ENCODE data around the gene CRYL1.

- TF ChIP-seq ELF4 (CRISPR knock-in tag; IDR thresholded peaks at IDR 0.05; ENCODE audit: low read depth) (no peak), AFF4 (CRISPR knock-in tag; IDR thresholded peaks at IDR 0.05; ENCODE audit: borderline replicate concordance) (no peak), ZNF263 (CRISPR knock-in tag; IDR thresholded peaks at IDR 0.05; ENCODE audit: low read depth) (no peak), GABPB1 (CRISPR knock-in tag; IDR thresholded peaks at IDR 0.05) (no peak), NFE2L1 (CRISPR knock-in tag; IDR thresholded peaks at IDR 0.05) (no peak), ZNF423 (CRISPR knock-in tag; IDR thresholded peaks at IDR 0.05) (no peak), JUN (CRISPR knock-in tag; IDR thresholded peaks at IDR 0.05) (no peak)
- TF ChIP-seq, protein P1, sequence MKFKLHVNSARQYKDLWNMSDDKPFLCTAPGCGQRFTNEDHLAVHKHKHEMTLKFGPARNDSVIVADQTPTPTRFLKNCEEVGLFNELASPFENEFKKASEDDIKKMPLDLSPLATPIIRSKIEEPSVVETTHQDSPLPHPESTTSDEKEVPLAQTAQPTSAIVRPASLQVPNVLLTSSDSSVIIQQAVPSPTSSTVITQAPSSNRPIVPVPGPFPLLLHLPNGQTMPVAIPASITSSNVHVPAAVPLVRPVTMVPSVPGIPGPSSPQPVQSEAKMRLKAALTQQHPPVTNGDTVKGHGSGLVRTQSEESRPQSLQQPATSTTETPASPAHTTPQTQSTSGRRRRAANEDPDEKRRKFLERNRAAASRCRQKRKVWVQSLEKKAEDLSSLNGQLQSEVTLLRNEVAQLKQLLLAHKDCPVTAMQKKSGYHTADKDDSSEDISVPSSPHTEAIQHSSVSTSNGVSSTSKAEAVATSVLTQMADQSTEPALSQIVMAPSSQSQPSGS (CRISPR knock-in tag; IDR thresholded peaks at IDR 0.05; ENCODE audit: borderline replicate concordance, low read depth) = no peak
- TF ChIP-seq, protein P2, sequence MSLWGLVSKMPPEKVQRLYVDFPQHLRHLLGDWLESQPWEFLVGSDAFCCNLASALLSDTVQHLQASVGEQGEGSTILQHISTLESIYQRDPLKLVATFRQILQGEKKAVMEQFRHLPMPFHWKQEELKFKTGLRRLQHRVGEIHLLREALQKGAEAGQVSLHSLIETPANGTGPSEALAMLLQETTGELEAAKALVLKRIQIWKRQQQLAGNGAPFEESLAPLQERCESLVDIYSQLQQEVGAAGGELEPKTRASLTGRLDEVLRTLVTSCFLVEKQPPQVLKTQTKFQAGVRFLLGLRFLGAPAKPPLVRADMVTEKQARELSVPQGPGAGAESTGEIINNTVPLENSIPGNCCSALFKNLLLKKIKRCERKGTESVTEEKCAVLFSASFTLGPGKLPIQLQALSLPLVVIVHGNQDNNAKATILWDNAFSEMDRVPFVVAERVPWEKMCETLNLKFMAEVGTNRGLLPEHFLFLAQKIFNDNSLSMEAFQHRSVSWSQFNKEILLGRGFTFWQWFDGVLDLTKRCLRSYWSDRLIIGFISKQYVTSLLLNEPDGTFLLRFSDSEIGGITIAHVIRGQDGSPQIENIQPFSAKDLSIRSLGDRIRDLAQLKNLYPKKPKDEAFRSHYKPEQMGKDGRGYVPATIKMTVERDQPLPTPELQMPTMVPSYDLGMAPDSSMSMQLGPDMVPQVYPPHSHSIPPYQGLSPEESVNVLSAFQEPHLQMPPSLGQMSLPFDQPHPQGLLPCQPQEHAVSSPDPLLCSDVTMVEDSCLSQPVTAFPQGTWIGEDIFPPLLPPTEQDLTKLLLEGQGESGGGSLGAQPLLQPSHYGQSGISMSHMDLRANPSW (CRISPR knock-in tag; conservative IDR thresholded peaks at IDR 0.05; ENCODE audit: low read depth) = no peak
- TF ChIP-seq, protein P3, sequence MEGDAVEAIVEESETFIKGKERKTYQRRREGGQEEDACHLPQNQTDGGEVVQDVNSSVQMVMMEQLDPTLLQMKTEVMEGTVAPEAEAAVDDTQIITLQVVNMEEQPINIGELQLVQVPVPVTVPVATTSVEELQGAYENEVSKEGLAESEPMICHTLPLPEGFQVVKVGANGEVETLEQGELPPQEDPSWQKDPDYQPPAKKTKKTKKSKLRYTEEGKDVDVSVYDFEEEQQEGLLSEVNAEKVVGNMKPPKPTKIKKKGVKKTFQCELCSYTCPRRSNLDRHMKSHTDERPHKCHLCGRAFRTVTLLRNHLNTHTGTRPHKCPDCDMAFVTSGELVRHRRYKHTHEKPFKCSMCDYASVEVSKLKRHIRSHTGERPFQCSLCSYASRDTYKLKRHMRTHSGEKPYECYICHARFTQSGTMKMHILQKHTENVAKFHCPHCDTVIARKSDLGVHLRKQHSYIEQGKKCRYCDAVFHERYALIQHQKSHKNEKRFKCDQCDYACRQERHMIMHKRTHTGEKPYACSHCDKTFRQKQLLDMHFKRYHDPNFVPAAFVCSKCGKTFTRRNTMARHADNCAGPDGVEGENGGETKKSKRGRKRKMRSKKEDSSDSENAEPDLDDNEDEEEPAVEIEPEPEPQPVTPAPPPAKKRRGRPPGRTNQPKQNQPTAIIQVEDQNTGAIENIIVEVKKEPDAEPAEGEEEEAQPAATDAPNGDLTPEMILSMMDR (IDR thresholded peaks at IDR 0.05) = no peak
Measured at GRCh38 chr13:20394506-20394905, 131.2 kb downstream of the CRYL1 start.

All from WTC11 (cell line).